Central memory CD8-positive, alpha-beta T cell (primary cell): ENCODE results near the gene GPR151.
"Not testable (repeated sequence)": the region's sequence is repeated elsewhere in the genome, so short reads cannot be mapped to it uniquely, and the experiment has no call there.

Source experiments
- ATAC-seq: fragments of 150-1000 bp; cut with Tn5 transposase; replicated peaks from 2 replicates; pipeline ENCODE4 v1.10.0; 2022; ENCODE audit warnings: mild to moderate bottlenecking, moderate FRiP score, moderate number of reproducible peaks; ENCODE audit not compliant: poor library complexity, severe bottlenecking; ENCODE audit errors: extremely low read depth
- DNase-seq, 2 donors: peaks; one replicate each; pipeline ENCODE4 v3.0.0; 2021; ENCODE audit warnings: low spot score in 2 of 2
- H3K27ac Mint-ChIP-seq: one replicate; pipeline ENCODE4 v1.8.0; 2022; ENCODE audit warnings: low read depth, mild to moderate bottlenecking, moderate library complexity, mixed read lengths
- H3K27me3 Mint-ChIP-seq: one replicate; pipeline ENCODE4 v1.8.0; 2022; ENCODE audit warnings: mixed read lengths
- H3K36me3 Mint-ChIP-seq: one replicate; pipeline ENCODE4 v1.8.0; 2022; ENCODE audit warnings: mild to moderate bottlenecking, moderate library complexity, mixed read lengths; ENCODE audit not compliant: insufficient read depth
- H3K4me1 Mint-ChIP-seq: one replicate; pipeline ENCODE4 v1.8.0; 2022; ENCODE audit warnings: mixed read lengths
- H3K4me3 Mint-ChIP-seq: one replicate; pipeline ENCODE4 v1.8.0; 2022; ENCODE audit warnings: mild to moderate bottlenecking, moderate library complexity, mixed read lengths
- H3K9me3 Mint-ChIP-seq: one replicate; pipeline ENCODE4 v1.8.0; 2022; ENCODE audit warnings: mixed read lengths

The GPR151 gene

GRCh38 chr5:146516151-146516475 is at the start of gene GPR151:
Gene GPR151 (minus strand): TSS chr5:146516190. CDS start chr5:146516113, 77 bp downstream.
- Mint-ChIP-seq H3K27ac (no peak within 1 kb of the TSS), H3K4me3 (no peak within 1 kb of the TSS), H3K36me3 (peaks cover 10% of the 10 kb centered on the region), H3K9me3 (no peaks in the 10 kb centered on the region), H3K27me3 (peaks cover 1% of the 10 kb centered on the region), H3K4me1 (peaks cover 4% of the 10 kb centered on the region)
- DNase-seq = no peak
- ATAC-seq = no peak

- no peak overlapping the region for H3K27ac Mint-ChIP-seq
- H3K36me3 Mint-ChIP-seq = no peaks in the 10 kb centered on the region
- H3K9me3 Mint-ChIP-seq = no peaks in the 10 kb centered on the region
- no peak for DNase-seq
- H3K4me3 Mint-ChIP-seq = no peak overlapping the region
- H3K27me3 Mint-ChIP-seq = peaks cover 10% of the 10 kb centered on the region
- ATAC-seq = no peak
- peaks cover 6% of the 10 kb centered on the region for H3K4me1 Mint-ChIP-seq
Observed at GRCh38 chr5:146564007-146564762, 48.2 kb upstream of the GPR151 start.

DNA sequence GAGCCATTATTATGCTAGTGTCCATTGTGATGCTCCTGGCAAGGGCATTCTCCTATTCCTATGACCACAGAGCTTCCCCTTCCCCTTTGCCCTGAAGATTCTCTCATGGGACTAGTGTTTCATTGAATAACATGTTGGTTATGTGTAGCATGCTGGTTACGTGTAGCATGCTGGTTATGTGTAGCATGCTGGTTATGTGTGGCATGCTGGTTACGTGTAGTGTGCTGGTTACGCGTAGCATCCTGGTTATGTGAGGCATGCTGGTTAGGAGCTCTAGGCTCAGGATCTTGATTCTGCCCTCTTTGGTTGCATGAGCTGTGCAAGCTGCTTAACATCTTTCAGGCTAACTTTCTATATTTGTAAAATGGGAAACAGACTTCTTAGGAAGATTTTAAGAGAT is 46.5 kb upstream of the GPR151 start:
- ATAC-seq = no peak
- Mint-ChIP-seq H3K27me3 (peaks cover 16% of the 10 kb centered on the region), H3K9me3 (no peaks in the 10 kb centered on the region)

DNA sequence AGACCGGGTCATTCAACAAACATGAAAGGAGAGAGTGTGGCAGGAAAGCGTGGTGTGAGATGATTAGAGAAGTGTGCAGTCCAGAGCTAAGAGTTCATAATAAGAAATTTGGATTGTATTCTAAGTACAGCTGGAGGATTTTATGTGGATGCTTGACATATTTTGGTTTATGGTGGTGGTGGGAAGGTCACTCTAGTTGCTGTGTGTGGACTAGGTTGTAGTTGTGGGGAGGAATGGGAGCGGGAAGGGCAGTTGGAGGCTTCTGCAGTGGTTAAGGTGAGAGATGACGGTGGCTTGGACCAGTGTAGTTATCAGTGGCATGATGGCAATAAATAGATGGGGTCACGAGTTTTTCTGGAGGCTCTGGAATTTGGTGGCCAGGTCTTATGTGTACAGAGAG is 45.7 kb upstream of the GPR151 start:
- Mint-ChIP-seq H3K36me3 (no peaks in the 10 kb centered on the region), H3K27ac (no peak overlapping the region), H3K27me3 (peaks cover 19% of the 10 kb centered on the region), H3K9me3 (no peaks in the 10 kb centered on the region), H3K4me1 (peaks cover 6% of the 10 kb centered on the region), H3K4me3 (no peak overlapping the region)
- no peak for DNase-seq
- ATAC-seq = no peak

More for the DNA sequence above, 46.5 kb upstream of the GPR151 start:
- Mint-ChIP-seq H3K4me3 (no peak overlapping the region), H3K4me1 (peaks cover 6% of the 10 kb centered on the region), H3K36me3 (no peaks in the 10 kb centered on the region), H3K27ac (no peak overlapping the region)
- no peak for DNase-seq

DNA sequence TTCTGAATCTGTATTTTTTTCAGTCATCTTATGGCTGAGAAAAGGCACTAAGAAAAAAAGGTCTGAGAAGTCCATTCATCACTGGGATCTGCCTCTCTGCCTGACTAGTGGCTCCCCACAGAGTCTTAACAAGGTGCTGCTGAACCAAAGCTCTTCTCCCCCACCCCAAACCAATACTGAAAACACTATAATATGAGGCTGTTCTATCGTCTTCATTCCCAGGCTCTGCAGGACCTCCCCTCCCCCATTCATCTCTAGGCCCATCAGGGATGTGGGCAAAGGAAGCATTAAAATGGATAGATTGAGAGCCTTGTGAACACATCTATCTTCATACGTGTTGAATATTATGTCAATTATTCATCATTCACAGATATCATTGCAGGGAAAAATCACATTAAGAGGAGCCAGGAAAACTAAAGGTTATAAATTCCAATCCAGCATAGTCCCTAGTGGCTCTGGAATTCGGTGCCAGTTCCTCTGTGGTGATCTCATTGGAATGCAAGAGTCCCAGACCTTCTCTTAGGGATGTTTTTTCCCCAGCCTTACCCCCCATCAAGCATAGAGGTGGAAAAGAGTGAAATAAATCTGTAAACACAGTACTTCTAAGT is 44.3 kb upstream of the GPR151 start:
- Mint-ChIP-seq H3K4me1 (no peaks in the 10 kb centered on the region), H3K27ac (no peak overlapping the region), H3K9me3 (no peaks in the 10 kb centered on the region), H3K4me3 (no peak overlapping the region), H3K36me3 (no peaks in the 10 kb centered on the region), H3K27me3 (peaks cover 19% of the 10 kb centered on the region)
- ATAC-seq (no peak), DNase-seq (no peak)

DNA sequence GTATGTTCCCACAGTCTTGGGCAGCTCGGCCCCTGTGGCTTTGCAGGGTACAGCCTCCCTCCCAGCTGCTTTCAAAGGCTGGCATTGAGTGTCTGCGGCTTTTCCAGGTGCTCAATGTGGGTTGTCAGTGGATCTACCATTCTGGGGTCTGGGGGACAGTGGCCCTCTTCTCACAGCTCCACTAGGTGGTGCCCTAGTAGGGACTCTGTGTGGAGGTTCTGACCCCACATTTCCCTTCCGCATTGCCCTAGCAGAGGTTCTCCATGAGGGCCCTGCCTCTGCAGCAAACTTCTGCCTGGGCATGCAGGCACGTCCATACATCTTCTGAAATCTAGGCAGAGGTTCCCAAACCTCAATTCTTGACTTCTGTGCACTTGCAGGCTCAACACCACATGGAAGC is 40.9 kb upstream of the GPR151 start:
- not testable (repeated sequence) for H3K36me3 Mint-ChIP-seq, DNase-seq, H3K27ac Mint-ChIP-seq, ATAC-seq, H3K4me3 Mint-ChIP-seq, H3K9me3 Mint-ChIP-seq, H3K4me1 Mint-ChIP-seq
- H3K27me3 Mint-ChIP-seq = peaks cover 37% of the 10 kb centered on the region

GRCh38 chr5:146553446-146553845 is 37.5 kb upstream of the GPR151 start:
- H3K27me3 Mint-ChIP-seq = peaks cover 50% of the 10 kb centered on the region
- no peak for DNase-seq
- no peaks in the 10 kb centered on the region for H3K9me3 Mint-ChIP-seq
- no peaks in the 10 kb centered on the region for H3K36me3 Mint-ChIP-seq
- no peak overlapping the region for H3K4me3 Mint-ChIP-seq
- ATAC-seq = no peak
- no peak overlapping the region for H3K27ac Mint-ChIP-seq
- H3K4me1 Mint-ChIP-seq = no peaks in the 10 kb centered on the region

DNA sequence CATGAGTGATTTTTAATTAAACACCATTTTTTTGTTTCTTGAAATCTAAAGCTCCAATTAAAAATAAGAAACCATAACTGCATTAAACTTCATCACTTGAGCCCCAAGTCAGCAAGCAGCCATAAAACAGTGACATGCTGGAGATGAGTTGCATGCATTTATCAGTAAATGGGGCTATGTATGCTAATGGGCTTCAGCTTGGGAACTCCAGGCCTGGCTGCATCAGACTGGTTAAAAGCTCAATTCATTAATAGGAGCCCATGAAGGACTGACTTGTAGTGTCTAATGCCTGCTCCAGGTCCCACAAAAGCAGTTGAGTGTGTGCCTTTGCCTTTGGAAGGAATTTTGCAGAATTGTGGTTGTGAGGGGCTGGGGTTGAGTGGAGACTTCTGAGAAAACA is 33.6 kb upstream of the GPR151 start:
- Mint-ChIP-seq H3K4me1 (no peaks in the 10 kb centered on the region), H3K27me3 (peaks cover 51% of the 10 kb centered on the region), H3K36me3 (no peaks in the 10 kb centered on the region), H3K4me3 (no peak overlapping the region), H3K9me3 (no peaks in the 10 kb centered on the region), H3K27ac (no peak overlapping the region)
- no peak for DNase-seq
- ATAC-seq = no peak

GRCh38 chr5:146548781-146549449 is 32.9 kb upstream of the GPR151 start:
- H3K27me3 Mint-ChIP-seq = peaks cover 44% of the 10 kb centered on the region
- H3K4me3 Mint-ChIP-seq = no peak overlapping the region
- H3K36me3 Mint-ChIP-seq = no peaks in the 10 kb centered on the region
- ATAC-seq = no peak
- H3K27ac Mint-ChIP-seq = no peak overlapping the region
- no peaks in the 10 kb centered on the region for H3K9me3 Mint-ChIP-seq
- no peak for DNase-seq
- H3K4me1 Mint-ChIP-seq = no peaks in the 10 kb centered on the region

- ATAC-seq = no peak
- no peaks in the 10 kb centered on the region for H3K36me3 Mint-ChIP-seq
Observed at GRCh38 chr5:146544232-146544631, 28.2 kb upstream of the GPR151 start.

GRCh38 chr5:146541958-146542849 is 26.2 kb upstream of the GPR151 start:
- peak; percentile 43 to 60 for DNase-seq
- Mint-ChIP-seq H3K36me3 (no peaks in the 10 kb centered on the region), H3K27me3 (no peaks in the 10 kb centered on the region), H3K4me3 (no peak overlapping the region), H3K9me3 (no peaks in the 10 kb centered on the region), H3K4me1 (no peaks in the 10 kb centered on the region), H3K27ac (no peak overlapping the region)
- peak; percentile 72 for ATAC-seq

More at GRCh38 chr5:146544232-146544631, 28.2 kb upstream of the GPR151 start:
- DNase-seq = no peak
- Mint-ChIP-seq H3K4me1 (no peaks in the 10 kb centered on the region), H3K27ac (no peak overlapping the region), H3K4me3 (no peak overlapping the region), H3K9me3 (no peaks in the 10 kb centered on the region), H3K27me3 (peaks cover 18% of the 10 kb centered on the region)

DNA sequence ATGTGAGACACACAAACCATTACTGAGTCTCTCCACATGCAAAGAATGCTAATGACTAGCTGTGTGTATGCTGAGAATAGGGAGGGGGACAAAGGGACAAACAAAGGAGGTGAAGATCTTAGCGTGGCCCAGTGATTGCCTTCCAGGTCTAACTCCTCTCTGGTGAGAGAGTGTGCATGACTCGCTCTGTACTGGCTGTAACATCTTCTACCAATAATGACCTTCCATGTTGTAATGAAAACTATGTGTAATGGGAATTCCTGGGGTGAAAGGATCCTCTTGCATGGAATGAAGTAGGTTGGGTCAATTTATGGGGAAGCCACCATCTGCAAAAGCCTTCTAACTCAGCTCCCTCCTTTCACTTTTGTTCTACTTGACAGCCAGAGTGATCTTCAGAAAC is 24.4 kb upstream of the GPR151 start:
- Mint-ChIP-seq H3K4me3 (no peak overlapping the region), H3K36me3 (no peaks in the 10 kb centered on the region)
- no peak for ATAC-seq

More for the DNA sequence above, 24.4 kb upstream of the GPR151 start:
- no peak overlapping the region for H3K27ac Mint-ChIP-seq
- no peaks in the 10 kb centered on the region for H3K4me1 Mint-ChIP-seq
- no peaks in the 10 kb centered on the region for H3K27me3 Mint-ChIP-seq
- no peaks in the 10 kb centered on the region for H3K9me3 Mint-ChIP-seq
- no peak for DNase-seq
